IMR-90 (cell line): ENCODE results near the gene ADGRD1.

Source experiments
- BHLHE40 ChIP-seq: fragments of 150-350 bp; IDR thresholded peaks from 2 replicates; pipeline ENCODE4 v1.6.1; 2016; ENCODE audit warnings: mild to moderate bottlenecking, low read depth, low read length
- CEBPB ChIP-seq: IDR thresholded peaks from 2 replicates; pipeline ENCODE4 v1.6.1; 2012; ENCODE audit warnings: low read depth, low read length, improper control_type of control experiment
- ELK1 ChIP-seq: fragments of 150-350 bp; IDR thresholded peaks from 2 replicates; pipeline ENCODE4 v1.6.1; 2016; ENCODE audit warnings: low read depth, mild to moderate bottlenecking, low read length, moderate library complexity, borderline replicate concordance
- FOS ChIP-seq: fragments of 150-350 bp; IDR thresholded peaks from 2 replicates; pipeline ENCODE4 v1.6.1; 2016; ENCODE audit warnings: low read depth, low read length
- MAFK ChIP-seq: IDR thresholded peaks from 2 replicates; pipeline ENCODE4 v1.6.1; 2012; ENCODE audit warnings: low read depth, low read length, improper control_type of control experiment
- MXI1 ChIP-seq: IDR thresholded peaks from 2 replicates; pipeline ENCODE4 v1.6.1; 2012; ENCODE audit warnings: low read depth, mild to moderate bottlenecking, low read length, moderate library complexity, borderline replicate concordance
- POLR2A ChIP-seq: IDR thresholded peaks from 2 replicates; pipeline ENCODE4 v1.6.1; 2012; ENCODE audit warnings: mild to moderate bottlenecking, low read depth, low read length
- RAD21 ChIP-seq: IDR thresholded peaks from 2 replicates; pipeline ENCODE4 v1.6.1; 2012; ENCODE audit warnings: low read length, improper control_type of control experiment
- RCOR1 ChIP-seq: IDR thresholded peaks from 2 replicates; pipeline ENCODE4 v1.6.1; 2012; ENCODE audit warnings: mild to moderate bottlenecking, low read length, improper control_type of control experiment; ENCODE audit not compliant: insufficient replicate concordance
- USF2 ChIP-seq: fragments of 150-350 bp; IDR thresholded peaks from 2 replicates; pipeline ENCODE4 v1.6.1; 2017; ENCODE audit warnings: mild to moderate bottlenecking, antibody characterized with exemption, low read length, low read depth
- TF ChIP-seq, protein P1 (sequence below): conservative IDR thresholded peaks from 2 replicates; pipeline ENCODE4 v1.5.1; 2012; ENCODE audit warnings: mild to moderate bottlenecking, low read depth, low read length, improper control_type of control experiment

DNA sequence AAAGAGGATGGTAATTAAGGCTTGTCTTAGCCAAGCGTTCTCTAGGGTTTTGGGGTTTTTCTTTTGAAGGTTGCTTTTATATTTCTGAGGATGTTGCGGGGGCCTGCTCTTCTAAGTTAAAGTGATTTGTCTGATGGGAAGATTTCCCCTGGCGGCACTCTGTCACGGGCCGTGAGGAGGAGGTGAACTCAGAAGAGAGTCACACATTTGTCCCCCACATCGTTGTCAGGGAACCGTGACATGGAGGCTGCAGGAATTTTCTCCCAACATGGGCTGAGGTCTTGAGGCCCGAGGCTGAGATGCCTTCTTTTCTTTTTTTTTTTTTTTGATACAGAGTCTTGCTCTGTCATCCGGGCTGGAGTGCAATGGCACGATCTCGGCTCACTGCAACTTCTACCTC is 71.5 kb downstream of the ADGRD1 start:
- TF ChIP-seq, protein P1, sequence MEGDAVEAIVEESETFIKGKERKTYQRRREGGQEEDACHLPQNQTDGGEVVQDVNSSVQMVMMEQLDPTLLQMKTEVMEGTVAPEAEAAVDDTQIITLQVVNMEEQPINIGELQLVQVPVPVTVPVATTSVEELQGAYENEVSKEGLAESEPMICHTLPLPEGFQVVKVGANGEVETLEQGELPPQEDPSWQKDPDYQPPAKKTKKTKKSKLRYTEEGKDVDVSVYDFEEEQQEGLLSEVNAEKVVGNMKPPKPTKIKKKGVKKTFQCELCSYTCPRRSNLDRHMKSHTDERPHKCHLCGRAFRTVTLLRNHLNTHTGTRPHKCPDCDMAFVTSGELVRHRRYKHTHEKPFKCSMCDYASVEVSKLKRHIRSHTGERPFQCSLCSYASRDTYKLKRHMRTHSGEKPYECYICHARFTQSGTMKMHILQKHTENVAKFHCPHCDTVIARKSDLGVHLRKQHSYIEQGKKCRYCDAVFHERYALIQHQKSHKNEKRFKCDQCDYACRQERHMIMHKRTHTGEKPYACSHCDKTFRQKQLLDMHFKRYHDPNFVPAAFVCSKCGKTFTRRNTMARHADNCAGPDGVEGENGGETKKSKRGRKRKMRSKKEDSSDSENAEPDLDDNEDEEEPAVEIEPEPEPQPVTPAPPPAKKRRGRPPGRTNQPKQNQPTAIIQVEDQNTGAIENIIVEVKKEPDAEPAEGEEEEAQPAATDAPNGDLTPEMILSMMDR: no peak
- TF ChIP-seq POLR2A: no peak
- TF ChIP-seq USF2: no peak
- TF ChIP-seq RCOR1: no peak
- no peak for TF ChIP-seq BHLHE40
- no peak for TF ChIP-seq CEBPB
- TF ChIP-seq ELK1: no peak
- TF ChIP-seq FOS: no peak
- no peak for TF ChIP-seq MXI1
- TF ChIP-seq RAD21: no peak
- no peak for TF ChIP-seq MAFK
